ENCODE data around the gene SMIM28.
"Not testable (repeated sequence)": the region's sequence is repeated elsewhere in the genome, so short reads cannot be mapped to it uniquely, and the experiment has no call there.

SMIM28 gene

GRCh38 chr6:138346302-138347195 lies 31.2 kb upstream of the SMIM28 start:
- no peak for DNase-seq (ENCODE audit: low read depth)
- TF ChIP-seq CTCF (IDR thresholded peaks at IDR 0.05; ENCODE audit: insufficient read depth, low read depth, low read length, missing control alignments): no peak
- no peak overlapping the region for H3K4me3 ChIP-seq (ENCODE audit: low read depth, low read length)

GRCh38 chr6:138347864-138348263 lies 29.8 kb upstream of the SMIM28 start:
- no peak for TF ChIP-seq CTCF (IDR thresholded peaks at IDR 0.05; ENCODE audit: insufficient read depth, low read depth, low read length, missing control alignments)
- DNase-seq (ENCODE audit: low read depth): no peak
- H3K4me3 ChIP-seq (ENCODE audit: low read depth, low read length): no peak overlapping the region

GRCh38 chr6:138349891-138350290 lies 27.8 kb upstream of the SMIM28 start:
- DNase-seq (ENCODE audit: low read depth): no peak
- no peak overlapping the region for H3K4me3 ChIP-seq (ENCODE audit: low read depth, low read length)
- no peak for TF ChIP-seq CTCF (IDR thresholded peaks at IDR 0.05; ENCODE audit: insufficient read depth, low read depth, low read length, missing control alignments)

- no peak for TF ChIP-seq CTCF (IDR thresholded peaks at IDR 0.05; ENCODE audit: insufficient read depth, low read depth, low read length, missing control alignments)
- no peak overlapping the region for H3K4me3 ChIP-seq (ENCODE audit: low read depth, low read length)
- no peak for DNase-seq (ENCODE audit: low read depth)
Observed at GRCh38 chr6:138357928-138358327, 19.8 kb upstream of the SMIM28 start.

GRCh38 chr6:138368684-138369083 lies 9.0 kb upstream of the SMIM28 start:
- H3K4me3 ChIP-seq (ENCODE audit: low read depth, low read length); DNase-seq (ENCODE audit: low read depth): not testable (repeated sequence)

GRCh38 chr6:138370631-138371451 lies 6.9 kb upstream of the SMIM28 start:
- no peak overlapping the region for H3K4me3 ChIP-seq (ENCODE audit: low read depth, low read length)
- DNase-seq (ENCODE audit: low read depth): no peak
- no peak for TF ChIP-seq CTCF (IDR thresholded peaks at IDR 0.05; ENCODE audit: insufficient read depth, low read depth, low read length, missing control alignments)

GRCh38 chr6:138371452-138371711 lies 6.3 kb upstream of the SMIM28 start:
- TF ChIP-seq CTCF (IDR thresholded peaks at IDR 0.05; ENCODE audit: insufficient read depth, low read depth, low read length, missing control alignments): no peak
- DNase-seq (ENCODE audit: low read depth): no peak
- no peak overlapping the region for H3K4me3 ChIP-seq (ENCODE audit: low read depth, low read length)
